ENCODE results near the gene FGF2. TPM values are rescaled to one million over a fixed set of nuclear protein-coding genes. Genes with fewer than 3 reads are reported as not detected.
A peak's percentile ranks its signal among the peaks of the same experiment; 100 is the strongest.

Gene FGF2
- total RNA-seq, 1 donor from 2014 or later: 20.8 TPM

- DNase-seq (ENCODE audit: low spot score in 2 of 2): no peak
- no peaks in the 10 kb centered on the region for H3K36me3 ChIP-seq
- H3K9me3 ChIP-seq: no peaks in the 10 kb centered on the region
- H3K27ac ChIP-seq: peak overlapping the region; percentile 95 to 96
- TF ChIP-seq, protein P1, sequence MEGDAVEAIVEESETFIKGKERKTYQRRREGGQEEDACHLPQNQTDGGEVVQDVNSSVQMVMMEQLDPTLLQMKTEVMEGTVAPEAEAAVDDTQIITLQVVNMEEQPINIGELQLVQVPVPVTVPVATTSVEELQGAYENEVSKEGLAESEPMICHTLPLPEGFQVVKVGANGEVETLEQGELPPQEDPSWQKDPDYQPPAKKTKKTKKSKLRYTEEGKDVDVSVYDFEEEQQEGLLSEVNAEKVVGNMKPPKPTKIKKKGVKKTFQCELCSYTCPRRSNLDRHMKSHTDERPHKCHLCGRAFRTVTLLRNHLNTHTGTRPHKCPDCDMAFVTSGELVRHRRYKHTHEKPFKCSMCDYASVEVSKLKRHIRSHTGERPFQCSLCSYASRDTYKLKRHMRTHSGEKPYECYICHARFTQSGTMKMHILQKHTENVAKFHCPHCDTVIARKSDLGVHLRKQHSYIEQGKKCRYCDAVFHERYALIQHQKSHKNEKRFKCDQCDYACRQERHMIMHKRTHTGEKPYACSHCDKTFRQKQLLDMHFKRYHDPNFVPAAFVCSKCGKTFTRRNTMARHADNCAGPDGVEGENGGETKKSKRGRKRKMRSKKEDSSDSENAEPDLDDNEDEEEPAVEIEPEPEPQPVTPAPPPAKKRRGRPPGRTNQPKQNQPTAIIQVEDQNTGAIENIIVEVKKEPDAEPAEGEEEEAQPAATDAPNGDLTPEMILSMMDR (IDR thresholded peaks at IDR 0.05): no peak
- peaks cover 1 to 10% of the 10 kb centered on the region in 2 donors for H3K4me1 ChIP-seq
- H3K4me3 ChIP-seq: peak overlapping the region; percentile 75 to 88
- H3K27me3 ChIP-seq: no peaks in the 10 kb centered on the region
- intact Hi-C loops (cut with DNase I): loop anchor here (2.0 to 10.0 kb wide), 6 partner anchors 44 to 161 kb away; partner anchors contain the start of genes BBS12 and NUDT6
Observed at GRCh38 chr4:122826079-122826527, 528 bp upstream of the FGF2 start.

GRCh38 chr4:122827258-122827878 lies 737 bp downstream of the FGF2 start:
- TF ChIP-seq, protein P1 (IDR thresholded peaks at IDR 0.05): peak in 1 of 3 experiments; percentile 15
- Histone ChIP-seq H3K9me3 (no peaks in the 10 kb centered on the region), H3K27me3 (no peaks in the 10 kb centered on the region), H3K27ac (peak overlapping the region; percentile 95 to 96), H3K4me3 (peak overlapping the region; percentile 75 to 88), H3K4me1 (peaks cover 4 to 17% of the 10 kb centered on the region in 2 donors), H3K36me3 (no peaks in the 10 kb centered on the region)
- peak in 1 of 2 donors; percentile 75 for DNase-seq (ENCODE audit: low spot score in 2 of 2)
- intact Hi-C loops (cut with DNase I): loop anchor here (2.0 to 10.0 kb wide), 6 partner anchors 45 to 163 kb away; partner anchors contain the start of genes BBS12 and NUDT6

DNA sequence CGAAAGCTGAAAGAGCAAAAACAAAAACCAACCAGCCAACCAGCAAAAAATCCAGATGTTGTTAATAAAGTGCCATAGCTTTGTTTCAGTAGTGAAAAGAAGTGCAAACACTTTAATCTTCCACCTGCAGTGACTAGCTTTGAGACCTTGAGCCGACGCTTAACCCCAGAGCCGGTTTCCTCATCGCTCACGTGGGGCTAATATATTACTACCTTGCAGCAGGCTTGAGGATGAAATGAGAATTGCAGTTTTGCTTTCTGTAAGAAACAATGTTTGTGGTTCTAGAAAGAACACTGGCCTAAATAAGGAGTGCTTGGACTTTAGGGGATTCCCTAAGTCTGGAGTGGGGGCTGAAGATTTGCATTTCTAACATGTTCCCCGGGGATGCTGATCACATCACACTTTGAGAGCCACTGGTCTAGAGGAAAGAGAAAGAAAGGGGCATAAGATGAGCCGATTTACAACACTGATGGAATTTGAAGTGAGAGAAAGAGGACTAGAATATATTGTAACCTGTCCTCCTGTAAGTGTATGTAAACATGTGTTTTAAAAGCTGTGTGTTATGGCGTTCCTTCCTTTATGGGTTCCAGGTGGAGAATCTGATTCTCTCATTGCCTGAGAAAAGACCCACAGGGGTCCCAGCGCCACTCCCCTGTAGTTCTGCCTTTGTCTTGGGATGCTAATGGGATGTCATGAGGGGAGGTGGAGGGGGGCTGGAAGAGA lies 1.4 kb downstream of the FGF2 start:
- Histone ChIP-seq H3K27ac (peak overlapping the region; percentile 95 to 96), H3K9me3 (no peaks in the 10 kb centered on the region), H3K4me1 (peaks cover 4 to 17% of the 10 kb centered on the region in 2 donors), H3K27me3 (no peaks in the 10 kb centered on the region), H3K36me3 (no peaks in the 10 kb centered on the region), H3K4me3 (peak overlapping the region; percentile 75 to 88)
- TF ChIP-seq, protein P1 (IDR thresholded peaks at IDR 0.05): peak; percentile 26 to 40 (median 28)
- intact Hi-C loops (cut with DNase I): loop anchor here (2.0 to 10.0 kb wide), 6 partner anchors 46 to 163 kb away; partner anchors contain the start of genes BBS12 and NUDT6
- peak in 1 of 2 donors; percentile 69 for DNase-seq (ENCODE audit: low spot score in 2 of 2)

- no peaks in the 10 kb centered on the region for H3K27me3 ChIP-seq
- intact Hi-C loops (cut with DNase I): no loop called here
- no peak for DNase-seq (ENCODE audit: low spot score in 2 of 2)
- H3K36me3 ChIP-seq: no peaks in the 10 kb centered on the region
- TF ChIP-seq, protein P1 (IDR thresholded peaks at IDR 0.05): no peak
- H3K4me1 ChIP-seq: peaks cover 4 to 17% of the 10 kb centered on the region in 2 donors
- no peaks in the 10 kb centered on the region for H3K9me3 ChIP-seq
- peak overlapping the region in 1 of 2 donors; percentile 15 for H3K27ac ChIP-seq
- no peak overlapping the region for H3K4me3 ChIP-seq
Observed at GRCh38 chr4:122830426-122831095, 3.9 kb downstream of the FGF2 start.

GRCh38 chr4:122831515-122832196 lies 5.0 kb downstream of the FGF2 start:
- intact Hi-C loops (cut with DNase I): no loop called here
- no peaks in the 10 kb centered on the region for H3K36me3 ChIP-seq
- no peaks in the 10 kb centered on the region for H3K9me3 ChIP-seq
- H3K27me3 ChIP-seq: no peaks in the 10 kb centered on the region
- no peak overlapping the region for H3K27ac ChIP-seq
- TF ChIP-seq, protein P1 (IDR thresholded peaks at IDR 0.05): no peak
- no peak overlapping the region for H3K4me3 ChIP-seq
- no peak for DNase-seq (ENCODE audit: low spot score in 2 of 2)
- H3K4me1 ChIP-seq: peaks cover 4 to 20% of the 10 kb centered on the region in 2 donors
